ENCODE results near the gene TMEM150B.

TMEM150B gene

GRCh38 chr19:55273978-55274707 is 51.0 kb downstream of the TMEM150B start:
- peaks cover 46% of the 10 kb centered on the region for H3K4me1 ChIP-seq (ENCODE audit: control insufficient read depth, low read length)
- no peaks in the 10 kb centered on the region for H3K9me3 ChIP-seq (ENCODE audit: control insufficient read depth, insufficient read depth, low read length)
- no peak overlapping the region for H3K4me3 ChIP-seq (ENCODE audit: low read length)
- H3K4me2 ChIP-seq (ENCODE audit: low read length) = no peak overlapping the region
- no peaks in the 10 kb centered on the region; the same call in 1 of the 2 replicates for H3K27me3 ChIP-seq (ENCODE audit: control insufficient read depth, low read length)
- no peaks in the 10 kb centered on the region for H3K9me2 ChIP-seq (replicated peaks; ENCODE audit: control insufficient read depth, low read length)
- TF ChIP-seq, protein P1, sequence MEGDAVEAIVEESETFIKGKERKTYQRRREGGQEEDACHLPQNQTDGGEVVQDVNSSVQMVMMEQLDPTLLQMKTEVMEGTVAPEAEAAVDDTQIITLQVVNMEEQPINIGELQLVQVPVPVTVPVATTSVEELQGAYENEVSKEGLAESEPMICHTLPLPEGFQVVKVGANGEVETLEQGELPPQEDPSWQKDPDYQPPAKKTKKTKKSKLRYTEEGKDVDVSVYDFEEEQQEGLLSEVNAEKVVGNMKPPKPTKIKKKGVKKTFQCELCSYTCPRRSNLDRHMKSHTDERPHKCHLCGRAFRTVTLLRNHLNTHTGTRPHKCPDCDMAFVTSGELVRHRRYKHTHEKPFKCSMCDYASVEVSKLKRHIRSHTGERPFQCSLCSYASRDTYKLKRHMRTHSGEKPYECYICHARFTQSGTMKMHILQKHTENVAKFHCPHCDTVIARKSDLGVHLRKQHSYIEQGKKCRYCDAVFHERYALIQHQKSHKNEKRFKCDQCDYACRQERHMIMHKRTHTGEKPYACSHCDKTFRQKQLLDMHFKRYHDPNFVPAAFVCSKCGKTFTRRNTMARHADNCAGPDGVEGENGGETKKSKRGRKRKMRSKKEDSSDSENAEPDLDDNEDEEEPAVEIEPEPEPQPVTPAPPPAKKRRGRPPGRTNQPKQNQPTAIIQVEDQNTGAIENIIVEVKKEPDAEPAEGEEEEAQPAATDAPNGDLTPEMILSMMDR (IDR thresholded peaks at IDR 0.05; ENCODE audit: low read depth, low read length, poor library complexity, severe bottlenecking) = no peak
- TF ChIP-seq EZH2phosphoT487 (IDR thresholded peaks at IDR 0.05; ENCODE audit: borderline replicate concordance, low read length) = no peak
- peaks cover 23% of the 10 kb centered on the region for H3F3A ChIP-seq (ENCODE audit: control insufficient read depth, insufficient read depth)
- no peak overlapping the region for H3K27ac ChIP-seq (ENCODE audit: low read depth, low read length)
- peaks cover 9% of the 10 kb centered on the region for H3K79me2 ChIP-seq (ENCODE audit: control insufficient read depth, low read length)
- H3K36me3 ChIP-seq (ENCODE audit: control insufficient read depth, low read length) = peaks cover 29% of the 10 kb centered on the region
- H4K20me1 ChIP-seq (ENCODE audit: control insufficient read depth, insufficient read depth, low read depth, low read length) = 0 out of 2 replicates have a peak, but pooled peaks cover 9% of the 10 kb centered on the region

GRCh38 chr19:55272142-55272541 is 53.0 kb downstream of the TMEM150B start:
- Histone ChIP-seq H3K27me3 (ENCODE audit: control insufficient read depth, low read length) (no peaks in the 10 kb centered on the region; the same call in 1 of the 2 replicates), H4K20me1 (ENCODE audit: control insufficient read depth, insufficient read depth, low read depth, low read length) (0 out of 2 replicates have a peak, but pooled peaks cover 9% of the 10 kb centered on the region), H3K79me2 (ENCODE audit: control insufficient read depth, low read length) (peaks cover 8% of the 10 kb centered on the region), H3K9me3 (ENCODE audit: control insufficient read depth, insufficient read depth, low read length) (no peaks in the 10 kb centered on the region), H3K4me1 (ENCODE audit: control insufficient read depth, low read length) (peaks cover 26% of the 10 kb centered on the region), H3K27ac (ENCODE audit: low read depth, low read length) (no peak overlapping the region), H3F3A (ENCODE audit: control insufficient read depth, insufficient read depth) (peaks cover 20% of the 10 kb centered on the region), H3K4me3 (ENCODE audit: low read length) (no peak overlapping the region), H3K36me3 (ENCODE audit: control insufficient read depth, low read length) (peaks cover 21% of the 10 kb centered on the region), H3K9me2 (replicated peaks; ENCODE audit: control insufficient read depth, low read length) (no peaks in the 10 kb centered on the region), H3K4me2 (ENCODE audit: low read length) (no peak overlapping the region)
- TF ChIP-seq, protein P1 (IDR thresholded peaks at IDR 0.05; ENCODE audit: low read depth, low read length, poor library complexity, severe bottlenecking) = no peak
- TF ChIP-seq EZH2phosphoT487 (IDR thresholded peaks at IDR 0.05; ENCODE audit: borderline replicate concordance, low read length) = no peak

GRCh38 chr19:55270172-55270942 is 54.8 kb downstream of the TMEM150B start:
- H3K36me3 ChIP-seq (ENCODE audit: control insufficient read depth, low read length) = peaks cover 14% of the 10 kb centered on the region; the same call in 1 of the 2 replicates
- H3K9me3 ChIP-seq (ENCODE audit: control insufficient read depth, insufficient read depth, low read length) = peaks cover 7% of the 10 kb centered on the region; the same call in 1 of the 2 replicates
- peaks cover 10% of the 10 kb centered on the region for H3K4me1 ChIP-seq (ENCODE audit: control insufficient read depth, low read length)
- peaks cover 12% of the 10 kb centered on the region for H3F3A ChIP-seq (ENCODE audit: control insufficient read depth, insufficient read depth)
- H3K9me2 ChIP-seq (replicated peaks; ENCODE audit: control insufficient read depth, low read length) = no peaks in the 10 kb centered on the region
- TF ChIP-seq EZH2phosphoT487 (IDR thresholded peaks at IDR 0.05; ENCODE audit: borderline replicate concordance, low read length) = no peak
- TF ChIP-seq, protein P1 (IDR thresholded peaks at IDR 0.05; ENCODE audit: low read depth, low read length, poor library complexity, severe bottlenecking) = no peak
- no peak overlapping the region for H3K4me2 ChIP-seq (ENCODE audit: low read length)
- H3K4me3 ChIP-seq (ENCODE audit: low read length) = no peak overlapping the region
- peaks cover 13% of the 10 kb centered on the region for H3K79me2 ChIP-seq (ENCODE audit: control insufficient read depth, low read length)
- H3K27ac ChIP-seq (ENCODE audit: low read depth, low read length) = no peak overlapping the region
- 0 out of 2 replicates have a peak, but pooled peaks cover 8% of the 10 kb centered on the region for H4K20me1 ChIP-seq (ENCODE audit: control insufficient read depth, insufficient read depth, low read depth, low read length)
- no peaks in the 10 kb centered on the region for H3K27me3 ChIP-seq (ENCODE audit: control insufficient read depth, low read length)

All from DOHH2 (cell line).